ENCODE data around the gene SPEN.
"Not testable (repeated sequence)": the region's sequence is repeated elsewhere in the genome, so short reads cannot be mapped to it uniquely, and the experiment has no call there.

GRCh38 chr1:15828931-15829330 is 18.6 kb upstream of the SPEN start:
- TF ChIP-seq CTCF (IDR thresholded peaks at IDR 0.05); POLR2A (IDR thresholded peaks at IDR 0.05; ENCODE audit: low read depth); POLR2AphosphoS5 (IDR thresholded peaks at IDR 0.05): not testable (repeated sequence)

Data from esophagus muscularis mucosa (tissue), 3 donors.